Spleen (tissue), 11 donors: Measurements from ENCODE around the gene ANKRD28. TPM values are rescaled to one million over a fixed set of nuclear protein-coding genes. Genes with fewer than 3 reads are reported as not detected.
"Not testable (repeated sequence)": the region's sequence is repeated elsewhere in the genome, so short reads cannot be mapped to it uniquely, and the experiment has no call there.

Experiments used
- DNase-seq: peaks from one replicate; pipeline ENCODE4 v3.0.0-alpha.2; 2020
- H3K27ac ChIP-seq, 8 donors: fragments of 200-600 bp; sonication (generic) in 7 of 8; 1 replicate in 4 of 8; 2 replicates in 4 of 8; pipeline versions ENCODE4 v1.5.0 to v1.8.0; 2016 to 2021; ENCODE audit warnings: inconsistent platforms in 4 of 8, mild to moderate bottlenecking in 4 of 8, moderate library complexity in 1 of 8
- H3K27me3 ChIP-seq, 7 donors: fragments of 200-600 bp; sonication (generic) in 6 of 7; replicated peaks in 1 of 7; 1 replicate in 4 of 7; 2 replicates in 3 of 7; pipeline versions ENCODE4 v1.5.0 to v1.8.0; 2016 to 2021; ENCODE audit warnings: inconsistent platforms in 3 of 7, mild to moderate bottlenecking in 1 of 7
- H3K36me3 ChIP-seq, 6 donors: fragments of 200-600 bp; sonication (generic) in 5 of 6; 1 replicate in 4 of 6; 2 replicates in 2 of 6; pipeline versions ENCODE4 v1.5.0 to v1.8.0; 2016 to 2021; ENCODE audit warnings: inconsistent platforms in 2 of 6
- H3K4me1 ChIP-seq, 6 donors: fragments of 200-600 bp; sonication (generic) in 5 of 6; 1 replicate in 3 of 6; 2 replicates in 3 of 6; pipeline versions ENCODE4 v1.5.0 to v1.8.0; 2016 to 2021; ENCODE audit warnings: inconsistent platforms in 3 of 6
- H3K4me3 ChIP-seq, 8 donors: fragments of 200-600 bp; sonication (generic) in 7 of 8; 1 replicate in 4 of 8; 2 replicates in 4 of 8; pipeline versions ENCODE4 v1.5.0 to v1.8.0; 2016 to 2021; ENCODE audit warnings: inconsistent platforms in 4 of 8, mild to moderate bottlenecking in 4 of 8, moderate library complexity in 2 of 8
- H3K9me3 ChIP-seq, 8 donors: fragments of 200-600 bp; sonication (generic) in 7 of 8; 1 replicate in 4 of 8; 2 replicates in 4 of 8; pipeline versions ENCODE4 v1.5.0 to v1.8.0; 2016 to 2021; ENCODE audit warnings: inconsistent platforms in 4 of 8
- CTCF ChIP-seq, 11 experiments: fragments of 200-600 bp in 7 of 11; fragments of 450-650 bp in 4 of 11; sonication (generic) in 4 of 11; IDR thresholded peaks in 8 of 11; conservative IDR thresholded peaks in 3 of 11; 1 replicate in 7 of 11; 2 replicates in 4 of 11; pipeline versions ENCODE4 v1.4.0 to v1.8.0; 2016 to 2021; ENCODE audit warnings: antibody characterized with exemption in 11 of 11, inconsistent platforms in 4 of 11, mild to moderate bottlenecking in 1 of 11
- POLR2A ChIP-seq, 3 donors: fragments of 450-650 bp; IDR thresholded peaks; one replicate each; pipeline ENCODE4 v1.5.1; 2017; ENCODE audit warnings: antibody characterized with exemption in 3 of 3, mild to moderate bottlenecking in 1 of 3
- POLR2AphosphoS5 ChIP-seq, 3 donors: sonication (generic); formaldehyde crosslinking; IDR thresholded peaks; one replicate each; pipeline ENCODE4 v1.5.1; 2017; ENCODE audit warnings: antibody characterized with exemption in 3 of 3
- WGBS, 5 donors: extraction: QIAGEN DNeasy Blood & Tissue Kit in 3 of 5; methylation state at CpG; one replicate each; pipeline versions ENCODE4 v1.1.5 to v1.1.7; 2013 to 2018; 5-methylcytosine and 5-hydroxymethylcytosine counted together
- intact Hi-C: fragments of 100-400 bp; cut with DNase I; formaldehyde crosslinking; loops from one replicate; pipeline ENCODE4 v1.15.0; 2023; ENCODE audit warnings: low total_unique reads
- polyA plus RNA-seq, 3 donors: library from polyadenylated mRNA; stranded (reverse); fragments of 200-250 nt; gene quantifications; one replicate each; pipeline ENCODE4 v1.2.1, GENCODE V29; 2013
- total RNA-seq, 7 donors: library from RNA; depleted of rRNA in 3 of 7; stranded (reverse); fragments of >200 nt in 3 of 7; fragmentation: NEBNext Ultra II Directional in 4 of 7; extraction: Animal tissue kit (Norgen Biotek cat#: 25700) in 4 of 7; gene quantifications; one replicate each; pipeline versions ENCODE4 v1.1.0 to v1.2.1, GENCODE V29; 2016 to 2021
- donor health status: healthy with polysubstance abuse.
- donor health status: DM: no; HTN: no; CAD: no; lungs with moderate emphysema.
- donor health status: DM: no; HTN: no; CAD: no.
- donor health status: Bipolar disorder and iron deficiency.
- donor health status: healthy.
- donor health status: DM: no; HTN: no; CAD: no.
- donor health status: DM: yes; HTN: yes; CAD: no.

The ANKRD28 gene
- total and polyA plus RNA-seq, 10 donors = 5.3 to 68.6 (median 42.2) TPM

- intact Hi-C loops = no loop called here
- 81 to 90% (median 87%) methylated on average over 3 of the region's 3 CpGs for WGBS, 5 donors
Measured at GRCh38 chr3:15844889-15845288, 47.1 kb upstream of the ANKRD28 start.

GRCh38 chr3:15841091-15841973, 43.6 kb upstream of the ANKRD28 start:
- H3K4me1 ChIP-seq, H3K4me3 ChIP-seq, H3K27me3 ChIP-seq, intact Hi-C loops, H3K36me3 ChIP-seq, DNase-seq, H3K27ac ChIP-seq: not testable (repeated sequence)
- 90 to 99% (median 94%) methylated on average over 4 of the region's 4 CpGs for WGBS, 5 donors
- peaks cover 2 to 39% (median 28%) of the 10 kb centered on the region in 8 donors for H3K9me3 ChIP-seq

More at GRCh38 chr3:15844889-15845288, 47.1 kb upstream of the ANKRD28 start:
- Histone ChIP-seq H3K27me3 (no peaks in the 10 kb centered on the region), H3K4me3 (no peak overlapping the region), H3K4me1 (no peaks in the 10 kb centered on the region), H3K36me3 (no peaks in the 10 kb centered on the region), H3K9me3 (peaks cover 2 to 25% (median 21%) of the 10 kb centered on the region in 8 donors), H3K27ac (no peak overlapping the region)
- no peak for DNase-seq
- no peak for TF ChIP-seq CTCF (IDR thresholded peaks at IDR 0.05 in 8 of 11, conservative IDR thresholded peaks at IDR 0.05 in 3 of 11)
- TF ChIP-seq POLR2A (IDR thresholded peaks at IDR 0.05) = no peak
- TF ChIP-seq POLR2AphosphoS5 (IDR thresholded peaks at IDR 0.05) = no peak

DNA sequence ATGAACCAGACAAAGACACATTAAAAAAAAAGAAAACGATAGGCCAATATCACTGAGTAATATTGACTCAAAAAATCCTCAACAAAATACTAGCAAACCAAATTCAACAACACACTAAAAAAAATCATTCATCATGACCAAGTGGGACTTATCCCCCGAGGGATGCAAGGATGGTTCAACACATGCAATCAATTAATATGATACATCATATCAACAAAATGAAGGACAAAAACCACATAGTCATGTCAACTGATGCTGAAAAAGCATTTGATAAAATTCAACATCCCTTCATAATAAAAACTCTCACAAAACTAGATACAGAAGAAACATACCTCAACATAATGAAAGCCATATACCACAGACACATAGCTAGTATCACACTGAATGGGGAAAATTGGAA, 41.8 kb upstream of the ANKRD28 start:
- Histone ChIP-seq H3K9me3 (peaks cover 2 to 39% (median 28%) of the 10 kb centered on the region in 8 donors), H3K4me1 (no peaks in the 10 kb centered on the region), H3K36me3 (no peaks in the 10 kb centered on the region), H3K4me3 (no peak overlapping the region), H3K27me3 (no peaks in the 10 kb centered on the region), H3K27ac (no peak overlapping the region)
- TF ChIP-seq POLR2A (IDR thresholded peaks at IDR 0.05) = no peak
- TF ChIP-seq POLR2AphosphoS5 (IDR thresholded peaks at IDR 0.05) = no peak
- TF ChIP-seq CTCF (IDR thresholded peaks at IDR 0.05 in 8 of 11, conservative IDR thresholded peaks at IDR 0.05 in 3 of 11) = no peak
- WGBS, 5 donors = 94 to 100% (median 99%) methylated on average over 2 of the region's 2 CpGs
- intact Hi-C loops = no loop called here
- DNase-seq = no peak

- Histone ChIP-seq H3K9me3 (no peaks in the 10 kb centered on the region), H3K36me3 (no peaks in the 10 kb centered on the region), H3K27me3 (no peaks in the 10 kb centered on the region), H3K27ac (no peak overlapping the region), H3K4me1 (no peaks in the 10 kb centered on the region), H3K4me3 (no peak overlapping the region)
- 71 to 95% (median 93%) methylated on average over 1 of the region's 1 CpG for WGBS, 5 donors
- intact Hi-C loops = no loop called here
- TF ChIP-seq POLR2A (IDR thresholded peaks at IDR 0.05) (no peak), CTCF (IDR thresholded peaks at IDR 0.05 in 8 of 11, conservative IDR thresholded peaks at IDR 0.05 in 3 of 11) (no peak), POLR2AphosphoS5 (IDR thresholded peaks at IDR 0.05) (no peak)
- no peak for DNase-seq
Measured at GRCh38 chr3:15831927-15832326, 34.1 kb upstream of the ANKRD28 start.
